Smooth muscle cell (in vitro differentiated cells): ENCODE data around the gene FGF8. TPM values are rescaled to one million over a fixed set of nuclear protein-coding genes. Genes with fewer than 3 reads are reported as not detected.

ENCODE experiments used
- DNase-seq: peaks from one replicate; lab custom pipeline; 2025; ENCODE audit not compliant: unreplicated experiment; lab: John Stamatoyannopoulos, UW
- H2AFZ ChIP-seq: fragments of 200-600 bp; sonication (generic); 2 replicates; pipeline ENCODE4 v1.6.0; 2016; ENCODE audit warnings: antibody characterized with exemption, low read depth, mild to moderate bottlenecking
- H3F3A ChIP-seq: fragments of 200-600 bp; sonication (generic); 2 replicates; pipeline ENCODE4 v1.6.0; 2017; ENCODE audit warnings: antibody characterized with exemption, low read depth
- H3K27ac ChIP-seq: fragments of 200-600 bp; sonication (generic); 2 replicates; pipeline ENCODE4 v1.5.1; 2016; ENCODE audit warnings: low read depth, mild to moderate bottlenecking
- H3K27me3 ChIP-seq: fragments of 200-600 bp; sonication (generic); 2 replicates; pipeline ENCODE4 v1.6.1; 2016; ENCODE audit warnings: low read depth, mild to moderate bottlenecking
- H3K36me3 ChIP-seq: fragments of 200-600 bp; sonication (generic); 2 replicates; pipeline ENCODE4 v1.5.1; 2016; ENCODE audit warnings: low read depth
- H3K4me1 ChIP-seq: fragments of 200-600 bp; sonication (generic); 2 replicates; pipeline ENCODE4 v1.5.1; 2016; ENCODE audit warnings: low read depth
- H3K4me2 ChIP-seq: fragments of 200-600 bp; sonication (generic); 2 replicates; pipeline ENCODE4 v1.6.0; 2016; ENCODE audit warnings: mild to moderate bottlenecking
- H3K4me3 ChIP-seq: fragments of 200-600 bp; sonication (generic); 2 replicates; pipeline ENCODE4 v1.5.1; 2016; ENCODE audit warnings: mild to moderate bottlenecking
- H3K79me2 ChIP-seq: fragments of 200-600 bp; sonication (generic); 2 replicates; pipeline ENCODE4 v1.6.0; 2016; ENCODE audit warnings: low read depth, mild to moderate bottlenecking
- H3K9ac ChIP-seq: fragments of 200-600 bp; sonication (generic); 2 replicates; pipeline ENCODE4 v1.6.0; 2016; ENCODE audit warnings: low read depth
- H3K9me3 ChIP-seq: fragments of 200-600 bp; sonication (generic); replicated peaks from 2 replicates; pipeline ENCODE4 v1.5.1; 2016; ENCODE audit warnings: low read depth
- H4K20me1 ChIP-seq: fragments of 200-600 bp; sonication (generic); 2 replicates; pipeline ENCODE4 v1.6.0; 2016; ENCODE audit warnings: low read depth
- CTCF ChIP-seq: fragments of 200-600 bp; sonication (generic); IDR thresholded peaks from 2 replicates; pipeline ENCODE4 v1.5.1; 2017; ENCODE audit warnings: borderline replicate concordance, mild to moderate bottlenecking, antibody characterized with exemption; ENCODE audit not compliant: insufficient read depth, poor library complexity, severe bottlenecking
- WGBS: methylation state at CpG from one replicate; pipeline ENCODE4 v1.1.7; 2016; ENCODE audit warnings: low lambda C conversion rate; 5-methylcytosine and 5-hydroxymethylcytosine counted together
- polyA plus RNA-seq: library from polyadenylated mRNA; unstranded; fragments of >200 nt; fragmentation: Nextera tagmentation; extraction: Ambion mirVana; gene quantifications from 2 replicates; pipeline ENCODE4 v1.2.1, GENCODE V29; 2016
- total RNA-seq: library from RNA; depleted of rRNA; stranded (reverse); fragments of >200 nt; gene quantifications from 2 replicates; pipeline ENCODE4 v1.2.3, GENCODE V29; 2014

Gene FGF8
- total and polyA plus RNA-seq, 2 experiments from 2014 or later = not detected

- under 1% methylated on average over 42 of the region's 47 CpGs for WGBS
- Histone ChIP-seq H4K20me1 (peaks cover 47% of the 10 kb centered on the region), H3K27ac (peak within 1 kb of the TSS; percentile 84), H3K36me3 (no peaks in the 10 kb centered on the region), H3K9ac (peak within 1 kb of the TSS; percentile 85), H2AFZ (peak within 1 kb of the TSS; percentile 86), H3K4me3 (peak within 1 kb of the TSS; percentile 85), H3K9me3 (no peaks in the 10 kb centered on the region), H3K4me1 (peaks cover 28% of the 10 kb centered on the region), H3K4me2 (peak within 1 kb of the TSS; percentile 99), H3K79me2 (peaks cover 47% of the 10 kb centered on the region), H3K27me3 (no peaks in the 10 kb centered on the region), H3F3A (no peaks in the 10 kb centered on the region)
- peak; percentile 99 for DNase-seq
- no peak for TF ChIP-seq CTCF
Observed at GRCh38 chr10:101818119-101818871, 42.4 kb upstream of the FGF8 start, which contains the start of gene OGA. TSS of gene OGA (minus strand) at chr10:101818444. CDS start at chr10:101818022, 422 bp downstream.

GRCh38 chr10:101817337-101818118 is 41.6 kb upstream of the FGF8 start:
- Histone ChIP-seq H3K27ac (peak overlapping the region; percentile 84), H3K4me2 (peak overlapping the region; percentile 99), H3K27me3 (no peaks in the 10 kb centered on the region), H3K79me2 (peaks cover 55% of the 10 kb centered on the region), H3K36me3 (no peaks in the 10 kb centered on the region), H3K4me3 (peak overlapping the region; percentile 85), H4K20me1 (peaks cover 55% of the 10 kb centered on the region), H3F3A (no peaks in the 10 kb centered on the region), H3K9me3 (no peaks in the 10 kb centered on the region), H3K9ac (peak overlapping the region; percentile 85), H2AFZ (no peak overlapping the region), H3K4me1 (peaks cover 29% of the 10 kb centered on the region)
- WGBS = 0% methylated on average over 33 of the region's 44 CpGs
- peak; percentile 39 for DNase-seq
- TF ChIP-seq CTCF = no peak

GRCh38 chr10:101816913-101817336 is 41.0 kb upstream of the FGF8 start:
- no peak for DNase-seq
- Histone ChIP-seq H3K27ac (peak overlapping the region; percentile 84), H3K9me3 (no peaks in the 10 kb centered on the region), H3K4me1 (peaks cover 29% of the 10 kb centered on the region), H3K4me3 (peak overlapping the region; percentile 85), H3K36me3 (no peaks in the 10 kb centered on the region), H3K27me3 (no peaks in the 10 kb centered on the region), H3K9ac (peak overlapping the region; percentile 85), H3K4me2 (peak overlapping the region; percentile 99), H2AFZ (no peak overlapping the region), H4K20me1 (peaks cover 61% of the 10 kb centered on the region), H3F3A (peaks cover 4% of the 10 kb centered on the region), H3K79me2 (peaks cover 61% of the 10 kb centered on the region)
- 3% methylated on average over 14 of the region's 14 CpGs for WGBS
- no peak for TF ChIP-seq CTCF
